ENCODE measurements around the gene SFI1.

SFI1 gene

GRCh38 chr22:31607696-31608095 lies 111.4 kb downstream of the SFI1 start:
- no peak overlapping the region for H3K4me3 ChIP-seq (ENCODE audit: low read length)
- no peak for TF ChIP-seq ZNF274 (IDR thresholded peaks at IDR 0.05; ENCODE audit: low read depth, low read length)

- no peak for TF ChIP-seq ZNF274 (IDR thresholded peaks at IDR 0.05; ENCODE audit: low read depth, low read length)
- H3K4me3 ChIP-seq (ENCODE audit: low read length), result no peak overlapping the region
These were observed 113.4 kb downstream of the SFI1 start for GRCh38 chr22:31609716-31610115.

- no peak overlapping the region for H3K4me3 ChIP-seq (ENCODE audit: low read length)
- TF ChIP-seq ZNF274 (IDR thresholded peaks at IDR 0.05; ENCODE audit: low read depth, low read length), result no peak
These were observed 114.3 kb downstream of the SFI1 start for GRCh38 chr22:31610611-31611010.

- H3K4me3 ChIP-seq (ENCODE audit: low read length), result no peak overlapping the region
- TF ChIP-seq ZNF274 (IDR thresholded peaks at IDR 0.05; ENCODE audit: low read depth, low read length), result no peak
These were observed 114.9 kb downstream of the SFI1 start for GRCh38 chr22:31611061-31611760.

GRCh38 chr22:31612891-31613285 lies 116.6 kb downstream of the SFI1 start:
- no peak for TF ChIP-seq ZNF274 (IDR thresholded peaks at IDR 0.05; ENCODE audit: low read depth, low read length)
- H3K4me3 ChIP-seq (ENCODE audit: low read length), result no peak overlapping the region

- TF ChIP-seq ZNF274 (IDR thresholded peaks at IDR 0.05; ENCODE audit: low read depth, low read length), result no peak
- H3K4me3 ChIP-seq (ENCODE audit: low read length), result no peak overlapping the region
These were observed 117.1 kb downstream of the SFI1 start for GRCh38 chr22:31613286-31613903.

- no peak for TF ChIP-seq ZNF274 (IDR thresholded peaks at IDR 0.05; ENCODE audit: low read depth, low read length)
- no peak overlapping the region for H3K4me3 ChIP-seq (ENCODE audit: low read length)
These were observed 117.6 kb downstream of the SFI1 start for GRCh38 chr22:31613904-31614296.

- TF ChIP-seq ZNF274 (IDR thresholded peaks at IDR 0.05; ENCODE audit: low read depth, low read length), result no peak
- H3K4me3 ChIP-seq (ENCODE audit: low read length), result no peak overlapping the region
These were observed 118.6 kb downstream of the SFI1 start for GRCh38 chr22:31614781-31615490.

- no peak overlapping the region for H3K4me3 ChIP-seq (ENCODE audit: low read length)
- no peak for TF ChIP-seq ZNF274 (IDR thresholded peaks at IDR 0.05; ENCODE audit: low read depth, low read length)
These were observed 119.1 kb downstream of the SFI1 start for GRCh38 chr22:31615491-31615860.

GRCh38 chr22:31615940-31616314 lies 119.6 kb downstream of the SFI1 start:
- H3K4me3 ChIP-seq (ENCODE audit: low read length), result no peak overlapping the region
- TF ChIP-seq ZNF274 (IDR thresholded peaks at IDR 0.05; ENCODE audit: low read depth, low read length), result no peak

- no peak overlapping the region for H3K4me3 ChIP-seq (ENCODE audit: low read length)
- no peak for TF ChIP-seq ZNF274 (IDR thresholded peaks at IDR 0.05; ENCODE audit: low read depth, low read length)
These were observed 120.1 kb downstream of the SFI1 start for GRCh38 chr22:31616315-31616980.

- TF ChIP-seq ZNF274 (IDR thresholded peaks at IDR 0.05; ENCODE audit: low read depth, low read length), result no peak
These were observed 121.7 kb downstream of the SFI1 start for GRCh38 chr22:31618057-31618456.

GRCh38 chr22:31618471-31619176 lies 122.3 kb downstream of the SFI1 start:
- TF ChIP-seq ZNF274 (IDR thresholded peaks at IDR 0.05; ENCODE audit: low read depth, low read length), result no peak
- no peak overlapping the region for H3K4me3 ChIP-seq (ENCODE audit: low read length)

More at GRCh38 chr22:31618057-31618456, 121.7 kb downstream of the SFI1 start:
- no peak overlapping the region for H3K4me3 ChIP-seq (ENCODE audit: low read length)
